ENCODE measurements around the gene ZFHX3. TPM values are rescaled to one million over a fixed set of nuclear protein-coding genes. Genes with fewer than 3 reads are reported as not detected.

ZFHX3 gene
- total and polyA plus RNA-seq, 10 of the 15 experiments (the other 5 are each of a cell fraction or from before 2014, with no cell fraction given), result 0.68 to 8.6 (median 2.0) TPM

DNA sequence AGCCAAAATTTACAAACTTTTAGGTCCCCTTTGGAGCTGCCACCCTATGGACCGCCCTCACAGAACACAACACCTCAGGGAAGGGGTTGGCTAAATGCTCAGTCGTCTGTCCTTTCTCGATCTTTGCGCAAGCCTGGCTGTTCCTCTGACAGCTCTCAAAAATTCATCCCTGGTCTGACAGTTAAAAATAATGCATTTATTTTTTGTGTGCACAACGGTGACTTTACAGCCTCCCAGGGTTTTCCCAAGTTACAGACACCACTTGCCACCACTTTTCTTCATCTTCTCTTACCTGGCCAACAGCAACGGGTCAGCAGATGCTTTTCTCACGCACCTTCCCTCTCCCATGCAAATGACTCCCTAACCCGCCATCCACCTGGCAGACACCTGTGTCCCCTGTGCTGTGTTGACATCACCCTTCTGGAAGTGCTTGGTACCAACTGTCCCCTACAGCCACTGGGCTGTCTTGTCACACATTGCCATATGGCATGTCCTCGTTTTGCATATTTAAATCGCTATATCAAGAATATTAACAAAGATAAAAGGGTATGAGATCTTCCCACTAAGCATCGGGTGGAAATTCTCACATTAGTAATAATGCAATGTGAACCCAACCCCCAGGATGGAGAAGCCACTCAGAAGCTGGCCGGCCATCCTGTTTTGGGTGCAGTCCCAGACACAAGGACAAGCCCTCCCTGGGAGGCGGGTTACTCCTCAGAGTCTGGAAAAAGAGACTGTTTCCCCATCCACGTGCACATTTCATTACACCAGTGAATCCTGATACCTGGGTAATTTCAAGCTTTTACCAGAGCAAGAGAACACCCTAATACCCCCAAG, 187.0 kb downstream of the ZFHX3 start:
- RAD21 ChIA-PET (ENCODE audit: unreplicated experiment), result no interaction called here
- intact Hi-C loops (cut with micrococcal nuclease; ENCODE audit: unreplicated experiment), result no loop called here
- SMC1A ChIA-PET (ENCODE audit: uncharacterized antibody, unreplicated experiment), result no interaction called here
- WGBS (ENCODE audit: insufficient coverage, insufficient replicate concordance, low lambda C conversion rate, missing lambda C conversion rate), result 73% methylated on average over 14 of the region's 14 CpGs
- no peak for DNase-seq (ENCODE audit: low read depth, low spot score)
- no peaks in the 10 kb centered on the region for H4K20me1 ChIP-seq (ENCODE audit: control insufficient read depth, insufficient read depth)
- no peaks in the 10 kb centered on the region for H3K79me2 ChIP-seq (ENCODE audit: control insufficient read depth, insufficient read depth, low read length)
- no peak for ATAC-seq
- H3K4me1 ChIP-seq (ENCODE audit: control insufficient read depth, insufficient read depth, low read length), result no peaks in the 10 kb centered on the region
- H3K27ac ChIP-seq (ENCODE audit: control insufficient read depth, insufficient read depth), result no peak overlapping the region
- no peak overlapping the region for H3K4me2 ChIP-seq (ENCODE audit: control insufficient read depth, insufficient read depth)
- H3K36me3 ChIP-seq (ENCODE audit: control insufficient read depth in 2 of 2, insufficient read depth in 2 of 2, low read length in 1 of 2), result no peaks in the 10 kb centered on the region
- no peak for FAIRE-seq
- no peak overlapping the region for H2AFZ ChIP-seq (ENCODE audit: control insufficient read depth, low read depth, low read length)
- CTCF ChIA-PET, result interaction anchor here (0.9 kb wide), 1 partner anchor 358 kb away, joined by 3 read pairs; no protein-coding TSS in a partner anchor
- no peak overlapping the region for H3K9ac ChIP-seq (ENCODE audit: control insufficient read depth, insufficient read depth, low read length)
- BruUV-seq (replicated peaks), result no TSS peak
- no peak overlapping the region for H3K4me3 ChIP-seq
- no peaks in the 10 kb centered on the region for H3K9me3 ChIP-seq (replicated peaks; ENCODE audit: control insufficient read depth, insufficient read depth, low read length)
- in situ Hi-C loops (cut with MboI), result no loop called here
- TF ChIP-seq RFX5 (IDR thresholded peaks at IDR 0.05; ENCODE audit: low read depth, low read length), result no peak
- TF ChIP-seq EZH2 (IDR thresholded peaks at IDR 0.05; ENCODE audit: borderline replicate concordance, control insufficient read depth, low read depth, low read length), result no peak
- POLR2A ChIA-PET, result no interaction called here
- no peaks in the 10 kb centered on the region for H3K27me3 ChIP-seq (replicated peaks in 1 of 2; ENCODE audit: control insufficient read depth in 2 of 2, insufficient read depth in 2 of 2, low read length in 1 of 2)

DNA sequence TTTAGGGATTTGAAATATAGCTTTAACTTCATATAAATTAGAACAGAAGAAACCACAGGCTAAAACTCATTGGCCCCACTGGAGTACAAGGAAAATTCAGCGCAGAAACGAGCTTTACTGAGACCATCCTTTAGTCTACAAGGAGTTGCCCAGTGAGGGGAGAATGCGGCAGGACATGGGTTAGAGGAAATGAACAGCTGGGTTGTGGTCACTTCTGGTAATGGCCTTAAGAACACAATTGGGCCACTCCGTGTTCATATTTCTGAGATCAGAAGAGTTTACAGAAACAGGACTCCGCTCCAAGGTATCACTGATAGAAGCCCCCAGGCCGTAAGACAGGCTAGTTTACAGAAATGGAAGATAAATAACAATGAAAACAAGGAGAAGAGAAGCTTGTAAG, 188.3 kb downstream of the ZFHX3 start:
- DNase-seq (ENCODE audit: low read depth, low spot score), result no peak
- WGBS (ENCODE audit: insufficient coverage, insufficient replicate concordance, low lambda C conversion rate, missing lambda C conversion rate), result 90% methylated on average over 6 of the region's 6 CpGs
- RAD21 ChIA-PET (ENCODE audit: unreplicated experiment), result interaction anchor here (1.7 kb wide), 1 partner anchor 27 kb away, joined by 3 read pairs; no protein-coding TSS in a partner anchor
- H3K4me2 ChIP-seq (ENCODE audit: control insufficient read depth, insufficient read depth), result no peak overlapping the region
- H3K9ac ChIP-seq (ENCODE audit: control insufficient read depth, insufficient read depth, low read length), result no peak overlapping the region
- POLR2A ChIA-PET, result no interaction called here
- H3K9me3 ChIP-seq (replicated peaks; ENCODE audit: control insufficient read depth, insufficient read depth, low read length), result no peaks in the 10 kb centered on the region
- no peak overlapping the region for H3K27ac ChIP-seq (ENCODE audit: control insufficient read depth, insufficient read depth)
- H3K4me3 ChIP-seq, result no peak overlapping the region
- no peak for FAIRE-seq
- H3K27me3 ChIP-seq (replicated peaks in 1 of 2; ENCODE audit: control insufficient read depth in 2 of 2, insufficient read depth in 2 of 2, low read length in 1 of 2), result no peaks in the 10 kb centered on the region
- intact Hi-C loops (cut with micrococcal nuclease; ENCODE audit: unreplicated experiment) (no loop called here), in situ Hi-C loops (cut with MboI) (no loop called here)
- H3K4me1 ChIP-seq (ENCODE audit: control insufficient read depth, insufficient read depth, low read length), result no peaks in the 10 kb centered on the region
- H4K20me1 ChIP-seq (ENCODE audit: control insufficient read depth, insufficient read depth), result no peaks in the 10 kb centered on the region
- ATAC-seq, result no peak
- CTCF ChIA-PET, result interaction anchor here (0.9 to 1.2 kb wide), 2 partner anchors 27 to 357 kb away, joined by 3 to 4 read pairs; no protein-coding TSS in a partner anchor
- no peak overlapping the region for H2AFZ ChIP-seq (ENCODE audit: control insufficient read depth, low read depth, low read length)
- BruUV-seq (replicated peaks), result no TSS peak
- TF ChIP-seq JUNB (IDR thresholded peaks at IDR 0.05), result no peak
- H3K79me2 ChIP-seq (ENCODE audit: control insufficient read depth, insufficient read depth, low read length), result no peaks in the 10 kb centered on the region
- SMC1A ChIA-PET (ENCODE audit: uncharacterized antibody, unreplicated experiment), result interaction anchor here (0.6 kb wide), 1 partner anchor 711 kb away, joined by 3 read pairs; no protein-coding TSS in a partner anchor
- no peaks in the 10 kb centered on the region for H3K36me3 ChIP-seq (ENCODE audit: control insufficient read depth in 2 of 2, insufficient read depth in 2 of 2, low read length in 1 of 2)
